GM19035 (cell line): Measurements from ENCODE around the gene CCL25.
"Not testable (repeated sequence)": the region's sequence is repeated elsewhere in the genome, so short reads cannot be mapped to it uniquely, and the experiment has no call there.

ENCODE experiments used
- ATAC-seq: cut with Tn5 transposase; IDR thresholded peaks from one replicate; pipeline ENCODE4 v1.9.1; 2021; ENCODE audit not compliant: unreplicated experiment

The CCL25 gene, protein sequence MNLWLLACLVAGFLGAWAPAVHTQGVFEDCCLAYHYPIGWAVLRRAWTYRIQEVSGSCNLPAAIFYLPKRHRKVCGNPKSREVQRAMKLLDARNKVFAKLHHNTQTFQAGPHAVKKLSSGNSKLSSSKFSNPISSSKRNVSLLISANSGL

DNA sequence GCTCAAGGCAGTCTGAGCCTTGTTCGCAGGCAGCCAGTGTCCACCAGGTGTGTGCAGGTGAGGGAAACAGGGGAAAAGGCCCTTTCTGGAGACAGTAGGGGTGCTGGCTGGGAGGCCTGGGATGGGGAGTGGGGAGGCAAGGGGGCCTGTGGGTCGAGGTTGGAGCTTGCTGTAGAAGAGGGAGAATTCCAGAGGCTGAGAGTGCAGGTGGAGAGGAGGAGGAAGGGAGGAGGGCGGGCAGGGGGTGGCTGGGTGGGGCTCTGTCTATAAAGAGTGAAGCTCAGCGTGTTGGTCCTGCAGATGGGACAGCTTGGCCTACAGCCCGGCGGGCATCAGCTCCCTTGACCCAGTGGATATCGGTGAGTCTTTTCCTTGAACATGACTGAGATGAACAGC, at the start of gene CCL25:
TSS of gene CCL25 (plus strand) at position 297 of the 396 bp plus-strand sequence. CDS start 290 bp downstream, outside the sequence.
- no peak for ATAC-seq

DNA sequence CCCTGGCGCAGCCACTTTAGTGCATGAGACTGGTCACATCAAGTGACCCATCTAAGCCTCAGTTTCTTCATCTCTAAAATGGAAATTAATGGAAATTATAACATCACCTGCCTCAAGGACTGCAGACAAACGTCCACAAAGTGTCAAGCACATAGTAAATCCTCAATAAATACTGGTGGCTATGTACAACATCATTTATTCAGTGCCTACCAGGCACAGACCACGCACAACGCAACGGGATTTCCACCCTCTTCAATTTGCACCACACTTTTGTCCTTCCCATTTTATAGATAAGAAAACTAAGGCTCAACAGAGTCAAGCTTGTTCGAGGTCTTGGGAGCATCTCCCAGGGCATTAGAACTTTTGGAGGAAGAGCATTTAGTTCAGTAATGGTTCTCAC, 48.6 kb upstream of the CCL25 start:
- no peak for ATAC-seq

DNA sequence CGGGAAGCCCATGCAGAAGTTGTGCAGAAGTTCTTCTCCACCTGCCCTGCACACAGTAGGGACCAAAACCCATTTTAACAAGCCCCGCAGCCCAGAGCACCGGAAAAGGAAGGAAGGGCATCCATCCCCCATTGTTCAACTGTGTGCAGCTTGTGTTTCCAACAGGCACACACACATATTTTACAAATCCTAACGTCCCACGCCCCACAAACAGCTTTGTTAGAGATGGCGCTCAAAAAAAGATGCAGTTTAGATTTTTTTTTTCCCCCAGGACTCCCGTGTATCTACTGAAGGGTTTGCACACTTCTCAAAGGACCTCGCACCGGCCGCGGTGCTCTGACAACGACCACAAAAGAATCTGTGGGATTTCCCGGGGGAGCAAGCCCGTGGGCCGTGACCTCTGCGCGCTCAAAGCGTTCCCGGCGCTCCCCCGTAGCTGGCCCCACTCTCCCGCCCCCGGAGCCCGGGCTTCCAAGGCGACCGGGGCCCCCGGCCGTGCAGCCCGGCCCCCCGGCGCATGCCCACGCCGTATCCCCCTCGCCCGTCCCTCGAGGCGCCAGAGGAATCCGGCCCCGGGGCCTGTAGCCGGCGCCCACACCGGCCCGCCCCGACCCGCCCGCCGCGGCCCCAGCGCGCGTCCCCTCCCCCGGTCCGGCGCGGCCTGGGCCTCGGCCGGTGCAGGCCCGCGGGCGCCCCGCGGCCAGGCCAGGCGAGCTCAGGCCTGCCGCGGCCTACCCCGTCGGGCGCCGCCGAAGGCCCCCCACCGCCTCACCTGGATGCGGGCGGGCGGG, 47.6 kb upstream of the CCL25 start:
- ATAC-seq, result peak; percentile 32

DNA sequence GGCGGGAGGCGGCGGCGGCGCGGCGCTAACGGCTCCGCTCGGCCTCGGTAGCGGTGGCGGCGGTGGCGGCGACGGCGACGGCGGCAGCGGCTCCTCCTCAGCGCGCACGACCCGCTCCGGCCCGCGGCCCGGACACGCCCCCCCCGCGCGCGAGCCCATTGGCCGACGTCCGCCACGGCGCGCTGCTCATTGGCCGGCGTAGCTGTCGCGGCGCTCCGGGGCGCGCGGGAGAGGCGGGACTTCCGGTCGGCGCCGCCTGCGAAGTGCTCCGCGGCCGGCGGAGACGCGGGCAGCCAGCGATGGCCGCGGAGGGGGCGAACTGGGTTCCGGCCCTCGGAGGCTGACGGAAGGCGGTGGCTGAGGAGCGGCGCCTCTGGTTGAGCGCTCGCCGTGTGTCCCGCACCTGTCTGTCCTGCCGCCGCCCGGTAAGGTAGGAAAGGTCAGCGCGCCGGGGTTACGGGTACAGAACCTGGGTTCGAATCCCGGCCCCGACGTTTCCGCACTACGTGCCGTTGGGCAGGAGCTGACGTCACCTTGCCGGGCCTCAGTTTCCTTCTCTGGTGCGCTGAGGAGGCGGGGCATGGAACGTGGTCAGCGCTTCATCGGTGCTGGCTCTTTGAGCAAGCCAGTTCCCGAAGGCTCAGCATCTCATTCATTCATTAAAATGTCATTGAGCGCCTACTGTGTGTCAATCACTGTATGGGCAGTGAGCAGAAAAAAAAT, 46.9 kb upstream of the CCL25 start, which contains the start of gene ELAVL1:
TSS of gene ELAVL1 (minus strand) at position 108 of the 723 bp plus-strand sequence. CDS start 13,826 bp downstream, outside the sequence.
- ATAC-seq, result peak; percentile 73

DNA sequence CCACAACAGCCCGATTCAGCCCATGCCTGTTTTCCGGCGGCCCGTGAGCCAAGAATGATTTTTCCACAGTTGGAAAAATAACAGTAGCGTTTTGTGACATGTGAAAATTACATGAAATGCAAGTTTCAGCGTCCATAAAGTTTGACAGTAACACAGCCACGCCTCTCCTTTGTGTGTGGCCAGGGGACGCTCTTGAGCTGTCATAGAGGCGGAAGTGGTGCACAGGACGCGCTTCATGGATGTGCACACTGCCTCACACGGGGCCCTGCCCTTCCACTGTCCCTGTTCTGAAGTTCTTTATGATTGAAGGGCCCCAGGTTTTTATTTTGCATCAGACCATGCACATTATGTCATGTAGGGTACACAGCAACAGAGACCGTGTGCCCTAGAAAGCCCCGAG, 34.8 kb upstream of the CCL25 start:
- no peak for ATAC-seq

DNA sequence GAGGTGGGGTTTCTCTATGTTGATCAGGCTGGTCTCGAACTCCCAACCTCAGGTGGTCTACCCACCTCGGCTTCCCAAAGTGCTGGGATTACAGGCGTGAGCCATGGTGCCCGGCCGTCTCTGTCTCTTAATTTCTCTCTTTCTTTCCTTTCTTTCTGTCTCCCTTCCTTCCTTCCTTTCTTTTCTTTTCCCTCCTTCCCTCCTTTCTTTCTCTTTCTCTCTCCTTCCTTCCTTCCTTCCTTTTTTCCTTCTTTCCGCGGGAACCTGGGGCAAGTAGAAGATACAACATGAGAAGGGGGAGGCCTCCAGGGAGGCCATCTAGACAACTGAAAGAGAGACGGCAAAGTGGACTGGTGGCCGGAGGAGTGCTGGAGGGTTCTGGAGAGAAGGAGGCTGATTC, 31.9 kb upstream of the CCL25 start:
- no peak for ATAC-seq

DNA sequence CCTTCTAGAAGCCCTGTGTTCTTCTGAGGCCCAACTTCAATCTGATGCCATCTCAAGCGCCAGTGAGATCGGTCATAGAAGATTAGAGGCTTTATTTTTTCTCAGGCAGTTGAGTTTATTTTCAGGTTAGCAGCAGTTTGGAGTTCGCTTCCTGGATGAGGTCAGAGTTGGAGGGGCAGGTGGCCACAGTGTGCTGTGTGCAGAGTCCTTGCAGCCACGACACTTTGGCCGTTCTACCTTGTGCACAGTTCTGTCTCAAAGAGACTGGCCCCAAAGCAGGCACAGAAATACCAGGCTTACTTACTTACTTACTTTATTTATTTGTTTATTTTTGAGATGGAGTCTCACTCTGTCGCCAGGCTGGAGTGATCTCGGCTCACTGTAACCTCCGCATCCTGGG, 31.2 kb upstream of the CCL25 start:
- ATAC-seq, result no peak

DNA sequence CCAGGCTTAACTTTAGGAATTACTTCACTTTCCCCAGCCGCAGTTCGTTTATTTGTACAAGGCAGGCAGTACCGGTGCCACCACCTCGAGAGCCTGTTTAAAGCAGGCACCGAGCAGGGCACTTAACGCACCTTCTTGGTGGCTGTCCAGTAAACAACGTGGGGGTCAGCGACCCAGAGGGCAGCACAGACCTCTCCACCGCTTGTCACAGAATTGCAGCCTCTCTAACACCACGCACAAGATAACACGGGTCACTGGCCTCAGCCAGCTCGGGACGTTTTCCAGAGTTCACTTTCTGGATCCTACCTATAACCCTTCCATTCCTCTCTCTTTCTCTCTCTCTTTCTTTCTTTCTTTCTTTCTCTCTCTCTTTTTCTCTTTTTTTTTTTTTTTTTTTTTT, 30.3 kb upstream of the CCL25 start:
- no peak for ATAC-seq

DNA sequence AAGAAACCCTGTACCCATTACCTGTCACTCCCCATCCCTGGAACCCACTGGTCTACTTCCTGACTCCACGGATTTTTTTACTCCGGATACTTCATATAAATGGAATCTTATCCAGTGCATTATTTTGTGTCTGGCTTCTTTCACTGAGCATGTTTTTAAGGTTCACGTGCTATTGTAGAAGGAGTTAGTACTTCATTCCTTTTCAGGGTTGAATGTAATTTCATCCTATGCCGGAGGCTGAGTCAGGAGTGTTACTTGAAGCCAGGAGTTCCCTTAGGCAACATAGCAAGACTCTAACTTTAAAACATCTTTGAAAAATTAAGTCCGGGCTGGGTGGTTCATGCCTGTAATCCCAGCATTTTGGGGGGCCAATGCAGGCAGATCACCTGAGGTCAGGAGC, 29.2 kb upstream of the CCL25 start:
- no peak for ATAC-seq

DNA sequence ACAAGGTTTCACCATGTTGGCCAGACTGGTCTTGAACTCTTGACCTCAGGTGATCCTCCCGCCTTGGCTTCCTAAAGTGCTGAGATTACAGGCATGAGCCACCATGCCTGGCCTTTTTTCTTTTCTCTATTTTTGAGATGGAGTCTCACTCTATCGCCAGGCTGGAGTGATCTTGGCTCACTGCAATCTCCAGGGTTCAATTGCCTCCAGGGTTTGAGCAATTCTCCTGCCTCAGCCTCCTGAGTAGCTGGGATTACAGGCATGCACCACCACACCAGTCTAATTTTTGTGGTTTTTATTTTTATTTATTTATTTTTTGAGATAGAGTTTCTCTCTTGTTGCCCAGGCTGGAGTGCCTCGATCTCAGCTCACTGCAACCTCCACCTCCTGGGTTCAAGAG, 28.3 kb upstream of the CCL25 start:
- ATAC-seq, result not testable (repeated sequence)

DNA sequence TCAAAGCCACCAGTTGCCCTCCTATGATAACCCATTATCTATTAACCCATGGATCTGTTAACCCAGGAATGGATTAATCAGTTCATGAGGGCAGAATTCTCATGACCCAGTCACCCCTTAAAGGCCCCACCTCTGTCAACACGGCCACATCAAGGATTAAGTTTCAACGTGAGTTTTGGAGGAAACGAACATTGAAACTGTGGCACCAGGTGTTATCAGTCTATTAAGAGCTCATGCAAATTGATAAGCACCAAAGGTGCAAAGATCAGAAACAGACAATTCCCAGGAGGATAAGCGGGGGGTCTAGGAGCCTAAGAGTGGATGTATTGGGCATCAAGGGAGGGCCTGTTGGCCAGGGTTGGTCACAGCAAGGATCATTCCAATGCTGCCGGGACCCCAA, 27.2 kb upstream of the CCL25 start:
- ATAC-seq, result no peak

DNA sequence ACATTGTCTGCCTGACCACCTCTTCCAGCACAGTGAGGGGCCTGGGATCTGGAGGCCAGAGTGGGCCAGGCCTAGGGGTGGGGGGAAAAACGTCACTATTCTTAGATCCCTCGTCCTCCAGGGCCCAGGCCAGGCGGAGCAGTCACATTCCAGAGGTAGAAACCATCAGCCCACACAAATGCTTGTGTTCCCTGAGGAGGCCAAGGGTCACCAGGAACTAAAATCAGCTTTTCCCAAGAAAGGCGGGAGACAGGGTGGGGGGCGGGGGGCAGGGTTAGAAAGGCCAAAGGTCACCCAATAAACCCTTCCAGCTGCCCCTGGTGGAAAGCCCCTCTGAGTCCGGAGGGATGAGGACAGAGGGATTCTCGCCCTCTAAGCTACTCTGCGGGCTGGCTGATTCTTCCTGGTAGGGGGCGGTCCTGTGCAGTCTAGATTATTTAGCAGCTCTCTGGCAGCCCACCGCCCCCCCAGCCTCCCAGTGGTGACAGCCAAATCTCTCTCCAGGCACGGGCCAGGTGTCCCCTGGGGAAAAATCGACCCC, 23.5 kb upstream of the CCL25 start:
- ATAC-seq, result no peak

DNA sequence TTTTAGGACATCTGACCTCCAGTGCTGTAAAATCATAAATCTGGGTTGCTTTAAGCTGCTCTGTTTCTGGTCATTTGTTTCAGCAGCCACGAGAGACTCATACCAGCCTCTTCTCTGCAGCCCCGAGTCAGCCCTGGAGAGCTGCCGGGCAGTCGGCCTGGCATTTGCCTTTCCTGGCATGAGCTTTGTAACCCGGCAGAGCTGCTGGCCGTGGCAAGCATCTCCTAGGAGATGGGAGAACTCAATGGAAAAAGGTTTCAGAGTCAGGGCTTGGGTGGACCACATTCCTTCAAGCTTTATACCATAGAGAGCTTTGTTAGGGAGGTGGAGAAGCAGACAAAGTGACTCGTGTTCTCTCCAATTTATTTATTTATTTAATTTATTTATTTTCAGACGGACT, 21.6 kb upstream of the CCL25 start:
- no peak for ATAC-seq

DNA sequence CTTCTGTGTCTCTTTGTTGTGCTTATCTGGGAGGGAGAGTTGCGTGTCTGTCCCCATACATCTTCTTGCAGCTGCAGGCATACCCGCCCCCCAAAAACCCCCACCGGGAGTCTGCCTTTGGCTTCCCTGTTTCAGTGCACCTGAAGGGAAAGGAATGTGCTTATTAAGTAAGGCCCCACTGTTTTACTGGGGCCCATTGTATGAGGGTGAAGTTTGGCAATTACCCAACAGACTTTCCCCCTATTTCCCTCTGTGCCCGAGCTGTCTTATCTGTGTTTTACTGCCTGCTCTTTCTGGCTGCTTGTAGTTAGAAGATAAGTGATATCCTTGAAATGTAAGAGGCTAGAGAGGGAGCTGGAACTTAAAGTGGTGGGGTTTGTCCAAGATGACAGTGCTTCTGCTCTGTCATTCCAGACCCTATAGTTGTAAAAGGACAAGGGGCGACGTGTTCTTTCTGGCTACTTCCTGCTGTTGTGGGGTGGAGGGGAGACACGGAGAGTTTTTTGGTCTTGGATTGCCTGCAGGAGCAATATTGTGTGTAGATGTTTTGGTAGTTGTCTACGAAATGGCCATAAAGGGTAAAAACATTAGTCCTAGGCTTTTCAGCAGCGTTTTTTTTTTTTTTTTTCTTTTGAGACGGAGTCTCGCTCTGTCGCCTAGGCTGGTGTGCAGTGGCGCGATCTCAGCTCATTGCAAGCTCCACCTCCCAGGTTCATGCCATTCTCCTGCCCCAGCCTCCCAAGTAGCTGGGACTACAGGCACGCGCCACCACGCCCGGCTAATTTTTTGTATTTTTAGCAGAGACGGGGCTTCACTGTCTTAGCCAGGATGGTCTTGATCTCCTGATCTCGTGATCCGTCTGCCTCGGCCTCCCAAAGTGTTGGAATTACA, 19.0 kb upstream of the CCL25 start:
- not testable (repeated sequence) for ATAC-seq

DNA sequence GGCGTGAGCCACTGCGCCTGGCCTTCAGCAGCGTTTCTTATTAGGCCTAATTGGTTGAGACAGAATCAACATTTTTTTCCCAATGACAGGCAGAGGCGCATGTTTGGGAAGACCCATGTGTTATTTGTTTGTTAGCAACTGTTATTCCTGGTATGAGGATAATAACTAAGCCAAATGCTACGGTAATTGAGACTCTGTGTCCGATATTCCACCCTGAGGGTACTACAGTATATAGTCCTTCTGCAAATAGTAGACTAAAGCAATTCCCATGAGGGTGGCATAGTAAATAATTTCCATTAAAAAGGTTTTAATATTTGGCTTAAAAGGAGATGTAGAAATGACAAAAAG, 18.4 kb upstream of the CCL25 start:
- ATAC-seq, result no peak

DNA sequence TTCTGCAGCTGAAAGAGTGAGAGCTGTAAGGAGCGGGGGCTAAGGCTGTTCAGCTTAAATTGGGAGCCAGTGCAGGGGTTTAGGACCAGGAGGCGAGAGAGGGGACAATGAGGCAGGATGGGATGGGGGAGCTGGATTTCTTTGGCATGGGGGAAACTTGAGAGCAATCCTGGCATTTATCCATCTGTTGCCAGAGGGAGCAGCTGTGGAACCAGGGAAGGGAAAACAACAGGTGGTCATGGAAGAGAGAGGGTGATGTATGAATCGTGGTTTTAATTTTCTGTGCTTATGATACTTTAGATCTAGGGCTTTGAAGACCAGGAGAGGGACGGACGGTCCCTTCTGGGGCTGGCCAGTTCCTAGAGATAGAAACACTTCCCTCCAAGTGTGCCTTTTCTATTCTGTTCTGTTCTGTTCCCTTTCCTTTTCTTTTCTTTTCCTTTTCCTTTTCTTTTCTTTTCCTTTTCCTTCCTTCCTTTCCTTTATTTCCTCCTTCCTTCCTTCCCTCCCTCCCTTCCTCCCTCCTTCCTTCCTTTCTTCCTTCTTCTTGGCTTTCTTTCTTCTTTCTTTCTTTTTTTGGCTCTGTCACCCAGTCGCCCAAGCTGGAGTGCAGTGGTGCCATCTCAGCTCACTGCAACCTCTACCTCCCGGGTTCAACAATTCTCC, 16.0 kb upstream of the CCL25 start:
- ATAC-seq, result no peak

DNA sequence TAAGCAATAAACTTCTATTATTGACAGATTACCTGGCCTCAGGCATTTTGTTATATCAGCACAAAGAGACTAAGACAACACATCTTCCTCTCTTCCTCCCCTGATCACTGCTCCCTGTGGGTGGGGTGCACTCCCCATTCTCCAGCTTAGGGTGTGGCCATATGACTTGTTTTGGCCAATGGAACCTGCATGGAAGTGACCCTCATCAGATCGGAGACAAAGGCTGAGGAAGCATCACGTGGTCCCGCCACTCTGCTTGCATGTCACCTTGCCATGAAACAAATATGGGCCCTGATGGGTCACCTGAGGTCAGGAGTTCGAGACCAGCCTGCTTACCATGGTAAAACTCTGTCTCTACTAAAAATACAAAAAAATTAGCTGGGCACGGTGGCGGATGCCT, 13.7 kb upstream of the CCL25 start:
- ATAC-seq, result no peak

DNA sequence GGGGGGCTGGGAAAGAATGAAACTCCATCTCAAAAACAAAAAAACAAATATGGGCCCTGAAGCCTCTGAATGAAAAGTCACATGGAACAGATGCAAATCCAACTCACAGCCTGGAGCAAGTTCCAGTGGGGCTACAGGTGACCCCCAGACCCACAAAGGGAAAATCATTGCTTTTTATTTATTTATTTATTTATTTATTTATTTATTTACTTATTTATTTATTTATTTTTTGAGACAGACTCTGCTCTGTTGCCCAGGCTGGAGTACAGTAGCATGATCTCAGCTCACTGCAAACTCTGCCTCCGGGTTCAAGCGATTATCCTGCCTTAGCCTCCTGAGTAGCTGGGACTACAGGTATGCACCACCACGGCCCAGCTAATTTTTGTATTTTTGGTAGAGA, 13.3 kb upstream of the CCL25 start:
- ATAC-seq, result no peak

DNA sequence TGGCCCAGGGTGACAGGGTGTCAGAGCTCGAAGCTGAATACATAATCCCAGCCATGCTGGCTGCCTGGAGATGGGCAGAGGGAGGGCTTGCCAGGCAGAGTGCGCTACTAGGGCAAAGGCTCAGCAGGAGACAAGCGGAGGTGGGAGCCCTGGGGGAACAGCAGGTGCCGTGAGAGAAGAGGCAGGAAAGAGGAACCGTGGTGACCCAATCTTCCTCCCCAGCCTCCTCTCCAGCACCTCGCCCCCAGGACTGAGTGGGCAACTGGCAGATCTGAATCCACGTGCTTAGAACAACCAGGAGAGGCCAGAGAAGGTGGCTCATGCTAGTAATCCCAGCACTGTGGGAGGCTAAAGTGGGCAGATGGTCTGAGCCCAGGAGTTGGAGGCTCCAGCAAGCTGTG, 11.0 kb upstream of the CCL25 start:
- ATAC-seq, result no peak

DNA sequence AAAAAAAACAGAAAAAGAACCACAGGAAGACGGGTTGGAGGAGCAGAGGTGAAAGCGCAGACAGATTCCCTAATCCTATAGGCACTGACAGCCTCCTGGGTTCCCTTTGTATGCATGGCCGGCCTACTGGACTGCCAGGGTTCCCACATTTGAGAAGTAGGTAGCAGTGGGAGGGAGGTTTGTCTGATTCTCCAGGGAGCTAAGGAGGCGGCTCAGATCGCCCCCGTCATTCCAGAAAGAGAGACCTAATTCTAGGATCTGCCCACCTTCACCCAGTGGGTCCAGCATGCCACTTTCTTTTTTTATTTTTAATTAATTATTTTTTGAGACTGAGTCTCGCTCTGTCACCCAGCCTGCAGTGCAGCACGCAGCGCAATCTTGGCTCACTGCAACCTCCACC, 9.7 kb upstream of the CCL25 start:
- no peak for ATAC-seq
